ENCODE data around the gene HGD. TPM values are rescaled to one million over a fixed set of nuclear protein-coding genes. Genes with fewer than 3 reads are reported as not detected.

Gene HGD
- total RNA-seq, 1 experiment from 2014 or later = 0.59 TPM

- ATAC-seq (no peak), DNase-seq (ENCODE audit: low read depth, low spot score) (no peak)
- Histone ChIP-seq H3K4me1 (ENCODE audit: control insufficient read depth in 1 of 2, insufficient read depth in 2 of 2, low read length in 2 of 2) (peaks cover 0 to 11% of the 10 kb centered on the region in 2 experiments; a peak in 3 of 4 replicates), H3K9ac (ENCODE audit: low read length) (no peak overlapping the region), H3K36me3 (ENCODE audit: control insufficient read depth in 1 of 2, insufficient read depth in 2 of 2, low read length in 2 of 2) (no peaks in the 10 kb centered on the region), H3K4me2 (ENCODE audit: low read length) (no peak overlapping the region), H2AFZ (ENCODE audit: low read depth, low read length, poor library complexity, severe bottlenecking) (no peak overlapping the region), H3K27ac (ENCODE audit: low read depth, low read length) (no peak overlapping the region), H3K27me3 (ENCODE audit: insufficient read depth, low read length) (no peaks in the 10 kb centered on the region), H3K4me3 (replicated peaks in 1 of 2; ENCODE audit: low read depth in 1 of 2, low read length in 2 of 2) (no peak overlapping the region), H3K9me3 (ENCODE audit: control insufficient read depth in 1 of 2, insufficient read depth in 1 of 2, low read depth in 1 of 2, low read length in 2 of 2) (0 out of 4 replicates have a peak, but pooled peaks cover 0 to 3% of the 10 kb centered on the region in 2 experiments), H3K9me2 (ENCODE audit: insufficient read depth) (no peaks in the 10 kb centered on the region), H4K20me1 (ENCODE audit: insufficient read depth) (no peaks in the 10 kb centered on the region), H3K79me2 (ENCODE audit: insufficient read depth, low read length) (no peaks in the 10 kb centered on the region)
- ChIA-PET POLR2A (no interaction called here), CTCF (no interaction called here), RAD21 (ENCODE audit: low non-redundant PET in 1 of 2, low total read pairs in 2 of 2, uncharacterized antibody in 2 of 2, unreplicated experiment in 2 of 2) (no interaction called here)
- no peak for TF ChIP-seq ZFX (IDR thresholded peaks at IDR 0.05)
- intact Hi-C loops (cut with micrococcal nuclease) = no loop called here
- BruUV-seq (replicated peaks) = no TSS peak
These were observed 467 bp downstream of the HGD start for GRCh38 chr3:120681506-120682038.

- H3K27me3 ChIP-seq (ENCODE audit: insufficient read depth, low read length) = no peaks in the 10 kb centered on the region
- CTCF ChIA-PET = no interaction called here
- intact Hi-C loops (cut with micrococcal nuclease) = no loop called here
- TF ChIP-seq POLR2AphosphoS5 (IDR thresholded peaks at IDR 0.05; ENCODE audit: low read depth, low read length) (no peak), TCF7L2 (IDR thresholded peaks at IDR 0.05; ENCODE audit: borderline replicate concordance, extremely low read depth, insufficient read depth, insufficient read length) (no peak), SIN3A (IDR thresholded peaks at IDR 0.05; ENCODE audit: low read depth) (no peak), EZH2phosphoT487 (IDR thresholded peaks at IDR 0.05; ENCODE audit: borderline replicate concordance) (no peak), CBX3 (IDR thresholded peaks at IDR 0.05; ENCODE audit: low read depth) (no peak), CTCF (IDR thresholded peaks at IDR 0.05 in 2 of 3, conservative IDR thresholded peaks at IDR 0.05 in 1 of 3; ENCODE audit: borderline replicate concordance in 1 of 3, insufficient read depth in 1 of 3, low read depth in 2 of 3, low read length in 2 of 3) (no peak), CEBPB (IDR thresholded peaks at IDR 0.05; ENCODE audit: low read depth) (no peak), REST (IDR thresholded peaks at IDR 0.05; ENCODE audit: low read depth) (no peak)
- TF ChIP-seq, protein P1, sequence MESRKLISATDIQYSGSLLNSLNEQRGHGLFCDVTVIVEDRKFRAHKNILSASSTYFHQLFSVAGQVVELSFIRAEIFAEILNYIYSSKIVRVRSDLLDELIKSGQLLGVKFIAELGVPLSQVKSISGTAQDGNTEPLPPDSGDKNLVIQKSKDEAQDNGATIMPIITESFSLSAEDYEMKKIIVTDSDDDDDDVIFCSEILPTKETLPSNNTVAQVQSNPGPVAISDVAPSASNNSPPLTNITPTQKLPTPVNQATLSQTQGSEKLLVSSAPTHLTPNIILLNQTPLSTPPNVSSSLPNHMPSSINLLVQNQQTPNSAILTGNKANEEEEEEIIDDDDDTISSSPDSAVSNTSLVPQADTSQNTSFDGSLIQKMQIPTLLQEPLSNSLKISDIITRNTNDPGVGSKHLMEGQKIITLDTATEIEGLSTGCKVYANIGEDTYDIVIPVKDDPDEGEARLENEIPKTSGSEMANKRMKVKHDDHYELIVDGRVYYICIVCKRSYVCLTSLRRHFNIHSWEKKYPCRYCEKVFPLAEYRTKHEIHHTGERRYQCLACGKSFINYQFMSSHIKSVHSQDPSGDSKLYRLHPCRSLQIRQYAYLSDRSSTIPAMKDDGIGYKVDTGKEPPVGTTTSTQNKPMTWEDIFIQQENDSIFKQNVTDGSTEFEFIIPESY (IDR thresholded peaks at IDR 0.05; ENCODE audit: extremely low read depth, insufficient replicate concordance, low read length) = no peak
- RAD21 ChIA-PET (ENCODE audit: low non-redundant PET in 1 of 2, low total read pairs in 2 of 2, uncharacterized antibody in 2 of 2, unreplicated experiment in 2 of 2) = no interaction called here
- BruUV-seq (replicated peaks) = no TSS peak
- POLR2A ChIA-PET = no interaction called here
- H3K4me3 ChIP-seq (replicated peaks in 1 of 2; ENCODE audit: low read depth in 1 of 2, low read length in 2 of 2) = no peak overlapping the region
- H3K4me1 ChIP-seq (ENCODE audit: control insufficient read depth in 1 of 2, insufficient read depth in 2 of 2, low read length in 2 of 2) = peaks cover 0 to 11% of the 10 kb centered on the region in 2 experiments; a peak in 3 of 4 replicates
- no peaks in the 10 kb centered on the region for H3K79me2 ChIP-seq (ENCODE audit: insufficient read depth, low read length)
- no peak for ATAC-seq
- H2AFZ ChIP-seq (ENCODE audit: low read depth, low read length, poor library complexity, severe bottlenecking) = no peak overlapping the region
- no peak overlapping the region for H3K9ac ChIP-seq (ENCODE audit: low read length)
- no peak for DNase-seq (ENCODE audit: low read depth, low spot score)
- H3K4me2 ChIP-seq (ENCODE audit: low read length) = no peak overlapping the region
- no peaks in the 10 kb centered on the region for H3K36me3 ChIP-seq (ENCODE audit: control insufficient read depth in 1 of 2, insufficient read depth in 2 of 2, low read length in 2 of 2)
- H3K27ac ChIP-seq (ENCODE audit: low read depth, low read length) = no peak overlapping the region
- no peaks in the 10 kb centered on the region for H4K20me1 ChIP-seq (ENCODE audit: insufficient read depth)
- no peaks in the 10 kb centered on the region for H3K9me2 ChIP-seq (ENCODE audit: insufficient read depth)
- 0 out of 4 replicates have a peak, but pooled peaks cover 0 to 3% of the 10 kb centered on the region in 2 experiments for H3K9me3 ChIP-seq (ENCODE audit: control insufficient read depth in 1 of 2, insufficient read depth in 1 of 2, low read depth in 1 of 2, low read length in 2 of 2)
These were observed 1.0 kb downstream of the HGD start for GRCh38 chr3:120681018-120681417.
